Measurements from ENCODE around the gene GPRC5A. TPM values are rescaled to one million over a fixed set of nuclear protein-coding genes. Genes with fewer than 3 reads are reported as not detected.

Gene GPRC5A
- total RNA-seq, 1 donor from 2014 or later = 13.1 TPM

DNA sequence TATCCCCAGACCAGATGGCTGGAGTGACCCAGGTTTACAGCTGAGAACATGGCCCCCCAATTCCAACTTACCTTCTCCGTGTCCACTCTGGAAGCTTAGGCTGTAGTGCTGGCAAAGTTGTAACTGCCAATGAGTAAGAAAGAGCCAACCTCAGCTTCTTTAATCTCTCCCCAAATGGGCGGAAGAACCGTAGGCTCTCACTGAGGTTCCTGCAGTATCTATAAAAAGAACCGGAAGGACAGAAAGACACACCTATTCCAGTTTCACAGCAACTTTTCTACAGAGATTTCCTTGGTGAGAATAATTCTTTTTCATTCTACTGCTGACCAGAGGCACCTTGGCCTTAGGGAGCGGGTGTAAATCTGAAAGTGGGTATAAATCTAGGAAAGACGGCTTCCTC is 60.7 kb downstream of the GPRC5A start, which contains the start of gene GPRC5D:
GPRC5D (minus strand) TSS at position 135 of the 400 bp plus-strand sequence. CDS start 1,786 bp downstream, outside the sequence.
- no peak for DNase-seq (ENCODE audit: low spot score)
- Mint-ChIP-seq H3K27ac (ENCODE audit: unreplicated experiment) (no peak within 1 kb of the TSS), H3K4me1 (ENCODE audit: low read depth) (peaks cover 5% of the 10 kb centered on the region), H3K36me3 (ENCODE audit: low read depth) (no peaks in the 10 kb centered on the region), H3K27me3 (ENCODE audit: low read depth) (no peaks in the 10 kb centered on the region), H3K9me3 (ENCODE audit: low read depth) (no peaks in the 10 kb centered on the region), H3K4me3 (ENCODE audit: unreplicated experiment) (no peak within 1 kb of the TSS)
- TF ChIP-seq, protein P1, sequence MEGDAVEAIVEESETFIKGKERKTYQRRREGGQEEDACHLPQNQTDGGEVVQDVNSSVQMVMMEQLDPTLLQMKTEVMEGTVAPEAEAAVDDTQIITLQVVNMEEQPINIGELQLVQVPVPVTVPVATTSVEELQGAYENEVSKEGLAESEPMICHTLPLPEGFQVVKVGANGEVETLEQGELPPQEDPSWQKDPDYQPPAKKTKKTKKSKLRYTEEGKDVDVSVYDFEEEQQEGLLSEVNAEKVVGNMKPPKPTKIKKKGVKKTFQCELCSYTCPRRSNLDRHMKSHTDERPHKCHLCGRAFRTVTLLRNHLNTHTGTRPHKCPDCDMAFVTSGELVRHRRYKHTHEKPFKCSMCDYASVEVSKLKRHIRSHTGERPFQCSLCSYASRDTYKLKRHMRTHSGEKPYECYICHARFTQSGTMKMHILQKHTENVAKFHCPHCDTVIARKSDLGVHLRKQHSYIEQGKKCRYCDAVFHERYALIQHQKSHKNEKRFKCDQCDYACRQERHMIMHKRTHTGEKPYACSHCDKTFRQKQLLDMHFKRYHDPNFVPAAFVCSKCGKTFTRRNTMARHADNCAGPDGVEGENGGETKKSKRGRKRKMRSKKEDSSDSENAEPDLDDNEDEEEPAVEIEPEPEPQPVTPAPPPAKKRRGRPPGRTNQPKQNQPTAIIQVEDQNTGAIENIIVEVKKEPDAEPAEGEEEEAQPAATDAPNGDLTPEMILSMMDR (IDR thresholded peaks at IDR 0.05) = no peak

DNA sequence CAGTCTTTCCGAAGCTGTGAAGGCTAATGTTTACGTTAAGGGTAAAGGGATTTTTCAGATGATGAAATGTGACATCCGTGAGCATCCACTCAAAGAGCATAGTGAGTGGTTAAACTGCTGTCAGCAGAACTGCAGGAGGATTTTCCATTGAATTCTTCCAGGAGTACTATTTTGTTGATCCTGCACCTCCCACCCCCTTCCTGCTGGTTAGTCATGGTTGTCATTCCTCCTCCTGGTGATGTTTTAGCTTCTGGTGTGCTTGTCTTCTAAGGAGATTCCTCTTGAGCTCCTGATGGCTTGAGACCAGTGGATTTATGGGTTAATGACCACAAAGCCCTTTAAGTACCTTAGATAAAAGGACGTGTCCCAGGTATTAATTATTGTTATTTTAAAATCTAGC is 63.0 kb downstream of the GPRC5A start:
- DNase-seq (ENCODE audit: low spot score) = no peak
- no peaks in the 10 kb centered on the region for H3K36me3 Mint-ChIP-seq (ENCODE audit: low read depth)
- TF ChIP-seq, protein P1 (IDR thresholded peaks at IDR 0.05) = no peak
- H3K4me1 Mint-ChIP-seq (ENCODE audit: low read depth) = peaks cover 5% of the 10 kb centered on the region
- no peak overlapping the region for H3K4me3 Mint-ChIP-seq (ENCODE audit: unreplicated experiment)
- no peaks in the 10 kb centered on the region for H3K9me3 Mint-ChIP-seq (ENCODE audit: low read depth)
- H3K27me3 Mint-ChIP-seq (ENCODE audit: low read depth) = no peaks in the 10 kb centered on the region
- no peak overlapping the region for H3K27ac Mint-ChIP-seq (ENCODE audit: unreplicated experiment)

DNA sequence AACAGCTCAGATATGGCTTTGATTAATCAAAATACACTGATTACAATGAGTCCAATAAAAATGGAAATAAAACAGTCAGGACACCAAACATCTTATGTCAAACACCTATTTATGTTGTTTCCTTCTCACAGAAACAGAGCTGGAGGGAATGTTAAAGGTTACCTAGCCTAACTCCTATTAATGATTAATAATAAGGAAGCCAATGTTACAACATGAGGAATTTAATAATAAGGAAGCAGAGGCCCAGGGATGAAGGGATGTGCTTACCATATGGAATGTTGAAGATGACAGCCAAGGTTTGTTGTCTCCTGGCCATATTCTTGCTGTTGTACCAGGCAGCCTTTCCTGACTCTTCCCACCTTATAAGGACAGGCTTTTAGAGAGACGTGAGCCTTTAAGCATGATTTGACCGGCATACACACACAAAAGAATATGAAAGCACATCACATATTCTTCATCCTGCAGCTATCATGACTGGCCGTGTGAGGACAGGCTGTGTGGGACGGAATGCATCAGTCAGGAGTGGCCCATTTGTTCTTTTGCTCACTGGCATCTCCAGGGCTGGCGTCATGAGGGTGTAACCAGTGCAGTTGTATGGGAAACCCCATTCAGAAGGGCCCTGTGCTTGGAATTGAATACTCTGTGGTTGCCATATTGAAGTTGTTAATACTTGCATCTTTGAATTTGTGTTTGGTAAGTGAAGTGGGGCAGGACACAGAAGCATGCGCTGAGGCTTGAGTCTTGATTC is 63.7 kb downstream of the GPRC5A start:
- Mint-ChIP-seq H3K36me3 (ENCODE audit: low read depth) (no peaks in the 10 kb centered on the region), H3K9me3 (ENCODE audit: low read depth) (no peaks in the 10 kb centered on the region), H3K27ac (ENCODE audit: unreplicated experiment) (no peak overlapping the region), H3K4me3 (ENCODE audit: unreplicated experiment) (no peak overlapping the region), H3K4me1 (ENCODE audit: low read depth) (peaks cover 5% of the 10 kb centered on the region), H3K27me3 (ENCODE audit: low read depth) (no peaks in the 10 kb centered on the region)
- TF ChIP-seq, protein P1 (IDR thresholded peaks at IDR 0.05) = no peak
- no peak for DNase-seq (ENCODE audit: low spot score)

DNA sequence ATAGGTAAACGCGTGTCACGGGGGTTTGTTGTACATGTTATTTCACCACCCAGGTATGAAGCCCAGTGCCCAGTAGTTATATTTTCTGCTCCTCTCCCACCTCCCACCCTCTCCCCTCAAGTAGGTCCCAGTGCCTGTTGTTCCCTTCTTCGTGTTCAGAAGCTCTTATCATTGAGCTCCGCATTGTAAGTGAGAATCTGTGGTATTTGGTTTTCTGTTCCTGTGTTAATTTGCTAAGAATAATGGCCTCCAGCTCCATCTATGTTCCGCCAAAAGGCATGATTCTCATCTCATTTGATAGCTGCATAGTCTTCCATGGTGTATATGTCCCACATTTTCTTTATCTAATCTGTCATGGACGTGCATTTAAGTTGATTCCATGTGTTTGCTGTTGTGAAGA is 67.5 kb downstream of the GPRC5A start:
- Mint-ChIP-seq H3K27me3 (ENCODE audit: low read depth) (no peaks in the 10 kb centered on the region), H3K36me3 (ENCODE audit: low read depth) (no peaks in the 10 kb centered on the region), H3K4me1 (ENCODE audit: low read depth) (peaks cover 5% of the 10 kb centered on the region)

DNA sequence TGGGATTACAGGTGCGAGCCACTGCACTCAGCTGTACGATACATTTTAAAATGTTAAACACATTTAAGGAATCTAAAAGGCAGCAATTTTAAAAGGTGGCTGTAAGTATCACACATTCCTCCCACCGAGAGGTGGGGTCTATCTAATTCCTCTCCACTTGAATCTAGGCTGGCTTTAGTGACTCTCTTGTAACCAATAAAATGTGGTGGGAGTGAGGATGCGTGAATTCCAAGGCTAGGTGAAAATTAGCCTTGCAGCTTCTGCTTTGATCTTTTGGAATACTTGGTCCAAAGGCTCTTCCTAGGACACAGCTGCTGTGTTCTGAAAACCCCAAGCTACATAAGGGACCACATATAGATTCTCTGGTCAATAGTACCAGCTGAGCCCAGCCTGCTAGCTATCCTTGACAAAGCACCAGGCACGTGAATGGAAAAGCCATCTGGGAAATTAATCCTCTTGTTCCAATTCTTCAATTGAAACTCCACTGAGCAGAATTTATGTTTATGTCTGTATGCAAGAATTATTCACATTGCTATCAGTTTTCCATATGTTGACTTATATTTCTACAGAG is 69.4 kb downstream of the GPRC5A start:
- no peaks in the 10 kb centered on the region for H3K4me1 Mint-ChIP-seq (ENCODE audit: low read depth)
- TF ChIP-seq, protein P1 (IDR thresholded peaks at IDR 0.05) = no peak
- no peaks in the 10 kb centered on the region for H3K27me3 Mint-ChIP-seq (ENCODE audit: low read depth)
- H3K4me3 Mint-ChIP-seq (ENCODE audit: unreplicated experiment) = no peak overlapping the region
- H3K27ac Mint-ChIP-seq (ENCODE audit: unreplicated experiment) = no peak overlapping the region
- peaks cover 6% of the 10 kb centered on the region for H3K9me3 Mint-ChIP-seq (ENCODE audit: low read depth)
- no peak for DNase-seq (ENCODE audit: low spot score)
- no peaks in the 10 kb centered on the region for H3K36me3 Mint-ChIP-seq (ENCODE audit: low read depth)

More for the DNA sequence above, 67.5 kb downstream of the GPRC5A start:
- no peak overlapping the region for H3K4me3 Mint-ChIP-seq (ENCODE audit: unreplicated experiment)
- DNase-seq (ENCODE audit: low spot score) = no peak
- H3K27ac Mint-ChIP-seq (ENCODE audit: unreplicated experiment) = no peak overlapping the region
- TF ChIP-seq, protein P1 (IDR thresholded peaks at IDR 0.05) = no peak
- no peaks in the 10 kb centered on the region for H3K9me3 Mint-ChIP-seq (ENCODE audit: low read depth)

Measured in chondrocyte (in vitro differentiated cells).